HG02852 (cell line): ENCODE results near the gene MCC.

ENCODE experiments used
- ATAC-seq: cut with Tn5 transposase; IDR thresholded peaks from one replicate; pipeline ENCODE4 v1.9.1; 2021; ENCODE audit warnings: mild to moderate bottlenecking, moderate library complexity; ENCODE audit not compliant: unreplicated experiment

Gene MCC

GRCh38 chr5:113157886-113158285 lies 330.4 kb downstream of the MCC start:
- ATAC-seq = no peak

DNA sequence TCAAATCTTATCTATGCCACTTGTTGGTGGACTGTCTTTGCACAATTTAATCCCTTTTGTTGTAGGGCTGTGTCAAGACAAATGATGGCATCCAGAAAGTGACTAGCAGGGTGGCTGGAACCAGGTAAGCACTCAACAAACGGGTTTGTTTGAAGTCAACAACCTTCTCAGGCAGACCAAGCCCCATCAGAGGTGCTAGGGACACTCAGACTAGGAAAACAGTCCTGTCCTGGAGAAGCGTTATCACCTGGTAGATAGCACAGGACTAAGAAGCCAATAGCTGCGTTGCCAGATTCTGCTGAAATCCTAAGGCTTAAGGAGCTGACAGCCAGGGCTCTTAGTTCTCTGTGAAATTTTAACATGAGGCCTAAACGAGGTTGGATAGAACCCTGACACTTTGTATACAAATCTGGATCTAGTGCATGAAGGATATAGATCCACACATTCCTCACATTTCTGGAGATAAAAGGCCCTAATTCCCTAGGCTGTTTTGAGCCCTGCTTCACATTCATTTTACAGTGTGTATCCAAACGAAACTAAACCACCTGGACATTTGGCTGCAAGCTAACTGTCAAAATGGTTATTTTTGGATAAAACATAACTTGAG lies 331.9 kb downstream of the MCC start:
- ATAC-seq = no peak

- no peak for ATAC-seq
These were observed 334.6 kb downstream of the MCC start for GRCh38 chr5:113153512-113154097.

DNA sequence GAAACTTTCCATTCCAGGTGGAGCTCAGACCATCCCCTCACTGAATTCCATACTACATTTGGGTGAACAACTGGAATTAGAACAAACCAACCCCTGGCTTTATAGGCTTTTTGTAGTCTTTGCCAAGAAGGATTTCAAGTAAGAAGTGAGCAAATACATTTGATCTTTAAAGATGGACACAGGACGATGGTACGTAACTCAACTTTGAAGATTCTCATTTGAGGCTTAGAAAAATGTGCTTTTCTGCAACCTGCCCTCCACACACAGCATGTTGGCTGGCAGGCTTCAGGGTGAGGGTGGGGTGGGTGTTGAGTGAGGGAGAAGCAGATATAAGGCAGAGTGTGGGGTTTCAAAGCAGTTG lies 335.9 kb downstream of the MCC start:
- ATAC-seq = no peak

- ATAC-seq = no peak
These were observed 336.4 kb downstream of the MCC start for GRCh38 chr5:113151641-113152379.

DNA sequence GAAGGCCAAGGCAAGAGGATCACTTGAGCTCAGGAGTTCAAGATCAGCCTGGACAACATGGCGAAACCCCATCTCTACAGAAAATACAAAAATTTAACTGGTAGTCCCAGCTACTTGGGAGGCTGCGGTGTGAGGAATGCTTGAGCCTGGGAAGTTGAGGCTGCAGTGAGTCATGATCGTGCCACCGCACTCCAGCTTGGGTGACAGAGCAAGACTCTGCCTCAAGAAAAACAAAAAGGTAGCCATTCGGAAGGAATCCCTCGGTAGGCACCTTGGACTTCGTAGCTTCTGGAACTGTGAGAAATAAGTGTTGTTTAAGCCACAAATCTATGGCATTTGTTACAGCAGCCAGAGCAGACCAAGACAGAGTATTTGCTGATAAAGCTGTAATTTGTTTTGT lies 337.4 kb downstream of the MCC start:
- no peak for ATAC-seq

DNA sequence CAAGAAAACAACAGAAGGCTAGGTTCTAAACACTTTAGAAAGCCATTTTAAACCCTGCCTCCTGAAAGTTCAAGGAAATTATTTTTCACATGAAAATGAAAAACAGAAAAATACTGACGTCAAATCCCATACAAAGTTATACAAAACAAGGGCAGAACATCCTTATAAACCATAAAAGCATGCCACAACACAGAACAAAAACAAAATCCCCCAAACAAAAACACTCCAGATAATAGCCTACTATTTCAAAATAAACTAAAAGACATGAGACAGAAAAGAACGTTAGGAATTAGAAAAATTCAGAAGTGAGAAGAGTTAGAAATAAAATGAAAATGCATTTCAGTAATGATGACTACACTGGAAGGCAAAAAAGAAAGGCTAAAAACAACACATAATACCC lies 338.0 kb downstream of the MCC start:
- ATAC-seq = no peak

DNA sequence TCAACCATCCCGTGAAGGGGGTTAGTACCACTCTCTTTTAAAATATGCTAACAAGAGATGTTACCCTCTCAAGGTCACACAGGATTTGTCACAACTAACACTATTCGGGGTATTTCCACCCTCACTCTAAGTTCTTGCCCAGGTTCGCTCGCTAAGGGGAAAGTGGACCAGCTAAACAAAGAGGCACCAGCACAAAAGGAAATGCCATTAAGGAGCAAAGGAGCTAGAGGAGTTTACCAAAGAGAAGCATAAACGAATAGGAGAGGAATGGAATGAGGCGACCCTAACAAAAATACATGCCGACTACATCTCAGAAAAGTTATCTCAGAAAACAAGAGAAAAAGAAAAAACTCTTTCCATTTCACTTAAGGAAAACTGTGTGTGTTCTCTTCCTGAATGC lies 340.7 kb downstream of the MCC start:
- no peak for ATAC-seq

DNA sequence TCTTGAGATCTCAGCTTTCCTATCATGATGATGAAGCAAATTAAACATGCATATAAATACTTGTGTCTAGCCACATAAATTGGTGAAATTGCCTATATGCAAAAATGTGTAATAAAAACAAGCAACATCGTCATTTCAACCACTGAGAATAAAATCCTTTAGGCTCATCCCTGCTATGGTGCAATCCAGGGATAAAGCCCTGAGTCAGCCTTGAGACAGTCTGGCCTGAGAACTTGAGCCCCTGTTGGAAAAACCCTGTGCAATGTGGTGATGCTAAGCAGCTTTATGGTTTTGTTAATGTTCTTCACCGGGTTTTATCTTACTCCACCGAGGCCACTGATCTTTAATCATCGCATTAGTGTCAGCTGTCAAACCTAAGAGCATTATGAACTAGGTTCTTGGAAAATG lies 341.1 kb downstream of the MCC start:
- no peak for ATAC-seq

GRCh38 chr5:113145757-113146387 lies 342.4 kb downstream of the MCC start:
- no peak for ATAC-seq

GRCh38 chr5:113142186-113142585 lies 346.1 kb downstream of the MCC start:
- ATAC-seq = no peak

DNA sequence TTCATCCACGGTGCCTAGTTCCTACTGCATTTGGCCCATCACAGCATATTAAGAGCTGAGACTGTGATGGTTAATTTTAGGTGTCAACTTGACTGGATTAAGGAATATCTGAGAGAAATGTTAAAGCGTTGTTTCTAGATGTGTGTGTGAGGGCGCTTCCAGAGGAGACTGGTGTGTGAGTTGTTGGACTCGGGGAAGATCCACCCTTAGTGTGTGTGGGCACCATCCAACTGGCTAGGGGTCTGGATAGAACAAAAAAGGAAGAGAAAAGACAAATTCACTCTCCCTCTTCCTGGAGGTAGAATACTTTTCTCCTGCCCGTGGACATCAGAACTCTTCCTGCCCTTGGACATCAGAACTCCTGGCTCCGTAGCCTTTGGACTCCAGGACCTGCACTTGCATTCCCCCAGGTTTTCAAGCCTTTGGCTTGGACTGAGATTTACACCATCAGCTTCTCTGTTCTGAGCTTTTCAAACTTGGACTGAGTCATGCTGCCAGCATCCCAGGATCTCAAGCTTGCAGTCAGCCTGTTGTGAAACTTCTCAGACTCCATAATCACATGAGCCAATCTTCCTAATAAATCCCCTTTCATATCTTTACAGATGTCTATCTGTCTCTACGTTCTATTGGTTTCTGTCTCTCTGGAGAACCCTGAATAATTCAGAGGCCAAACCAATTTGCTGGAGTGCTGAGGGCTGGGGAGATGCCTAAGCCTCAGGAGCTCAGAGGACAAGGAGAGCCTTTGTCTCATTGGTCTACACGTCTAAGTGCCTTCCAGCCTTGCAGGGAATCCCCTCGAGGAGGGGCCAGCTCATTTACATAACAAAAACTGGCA lies 347.2 kb downstream of the MCC start:
- ATAC-seq = no peak

DNA sequence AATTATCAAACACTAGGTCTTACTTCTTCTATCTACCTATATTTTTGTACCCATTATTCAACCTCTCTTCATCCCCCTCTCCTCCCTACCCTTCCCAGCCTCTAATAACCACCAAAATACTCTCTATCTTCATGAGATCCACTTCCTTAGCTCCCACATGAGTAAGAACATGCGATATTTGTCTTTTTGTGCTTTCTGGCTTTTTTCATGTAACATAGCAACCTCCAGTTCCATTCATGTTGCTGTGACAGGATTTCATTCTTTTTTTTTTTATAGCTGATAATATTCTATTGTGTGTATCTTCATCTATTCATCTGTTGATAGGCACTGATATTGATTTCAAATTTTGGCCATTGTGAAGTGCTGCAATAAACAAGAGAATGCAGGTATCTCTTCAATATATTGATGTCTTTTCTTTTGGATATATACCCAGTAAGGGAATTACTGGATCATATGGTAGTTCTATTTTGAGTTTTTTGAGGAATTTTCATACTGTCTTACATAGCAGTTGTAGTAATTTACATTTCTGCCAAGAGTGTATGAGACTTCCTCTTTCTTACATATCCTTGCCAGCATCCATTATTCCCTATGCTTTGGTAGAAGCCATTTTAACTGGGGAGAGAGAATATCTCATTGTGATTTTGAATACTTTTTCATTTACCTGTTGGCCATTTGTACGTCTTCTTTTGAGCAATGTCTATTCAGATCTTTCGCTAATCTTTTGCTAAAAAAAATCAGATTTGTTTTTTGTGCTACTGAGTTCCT lies 354.9 kb downstream of the MCC start:
- no peak for ATAC-seq

DNA sequence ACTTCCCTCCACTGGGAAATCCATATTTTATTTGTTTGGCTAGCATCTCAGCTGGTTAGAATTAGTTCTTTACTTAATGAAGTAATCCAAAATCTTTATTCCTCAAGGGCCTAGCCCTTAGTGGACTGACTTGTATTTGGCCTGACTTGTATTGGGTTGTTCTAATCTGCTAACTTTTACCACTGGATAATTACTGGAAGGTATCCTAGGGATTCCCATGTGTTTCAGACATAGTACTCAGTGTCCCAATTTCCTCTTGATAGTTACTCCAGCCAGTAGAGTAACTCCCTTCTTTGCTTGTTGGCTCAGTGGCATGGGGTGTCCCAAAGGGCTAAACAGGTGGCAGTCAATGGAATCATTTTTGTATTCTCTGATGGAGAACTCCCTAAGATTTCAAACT lies 355.7 kb downstream of the MCC start:
- ATAC-seq = no peak

DNA sequence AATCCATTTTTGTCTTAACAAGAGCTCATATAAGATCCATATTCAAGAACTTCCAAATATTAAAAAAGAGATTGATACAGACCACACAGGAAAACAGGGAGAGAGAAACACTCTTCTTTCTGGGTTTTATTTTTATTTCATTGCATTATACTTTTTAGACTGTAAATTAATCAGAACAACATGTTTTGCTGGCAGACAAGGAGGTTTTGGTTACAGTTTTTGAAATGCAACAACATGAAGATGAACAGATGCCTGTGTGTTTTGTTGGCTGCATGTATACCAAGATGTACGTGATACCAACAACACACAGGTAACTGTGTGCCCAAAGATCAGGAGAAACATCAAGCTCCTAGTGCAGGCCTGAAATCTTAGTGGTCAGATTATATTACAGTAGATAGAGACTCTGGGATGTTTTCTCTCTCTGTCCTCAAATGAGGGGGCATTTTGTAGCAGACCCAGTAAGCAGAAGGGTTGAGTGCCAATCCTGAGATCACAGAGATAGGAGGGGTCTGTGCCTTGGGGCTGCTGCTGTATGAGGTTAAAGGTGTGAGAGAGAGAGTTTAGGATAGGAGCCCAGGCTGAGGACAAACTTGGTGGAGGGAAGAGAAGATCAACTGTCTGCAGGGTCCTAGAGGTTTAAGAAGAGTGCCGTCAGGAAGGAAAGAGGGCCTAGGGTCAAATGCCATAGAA lies 359.5 kb downstream of the MCC start:
- ATAC-seq = no peak

DNA sequence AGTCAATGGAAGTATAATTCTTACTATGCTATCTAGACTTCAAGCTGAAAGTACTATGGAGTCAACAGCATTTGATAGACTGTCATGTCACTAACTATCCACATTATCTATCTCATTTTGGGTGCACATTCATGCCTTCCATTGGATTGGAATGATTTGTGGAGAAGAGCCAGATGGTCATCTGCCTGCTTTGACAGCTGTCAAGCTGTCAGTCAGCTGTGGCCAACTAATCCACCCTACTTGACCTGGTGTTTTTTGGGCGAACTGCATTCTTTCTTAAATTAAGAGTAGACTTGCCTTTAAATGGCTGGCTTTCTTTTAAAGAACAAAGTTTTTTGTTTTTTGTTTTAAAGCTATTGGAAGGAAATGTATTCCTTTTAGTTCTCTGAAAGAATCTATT lies 360.2 kb downstream of the MCC start:
- no peak for ATAC-seq

GRCh38 chr5:113127021-113127420 lies 361.2 kb downstream of the MCC start:
- ATAC-seq = no peak

GRCh38 chr5:113125371-113125770 lies 362.9 kb downstream of the MCC start:
- no peak for ATAC-seq

GRCh38 chr5:113124914-113125313 lies 363.3 kb downstream of the MCC start:
- no peak for ATAC-seq

DNA sequence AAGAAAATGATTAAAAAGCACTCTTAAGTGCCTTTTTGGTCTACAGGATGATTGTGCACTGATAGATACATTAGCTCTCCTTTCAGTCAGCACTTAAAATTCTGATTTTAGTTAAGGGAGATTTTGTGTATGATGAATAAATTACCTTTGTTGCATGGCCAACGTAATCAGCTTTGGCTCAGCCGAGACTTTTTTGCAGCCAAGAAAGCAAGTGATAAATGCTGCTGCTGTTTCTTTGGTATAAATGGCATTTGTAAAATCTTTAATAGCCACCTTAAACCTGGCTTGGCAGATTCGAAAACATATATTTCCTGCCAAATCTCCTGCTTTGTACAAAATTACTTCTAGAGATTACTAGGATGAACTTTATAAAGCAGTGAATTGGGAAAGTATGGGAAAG lies 364.0 kb downstream of the MCC start:
- no peak for ATAC-seq
